B cell (primary cell): ENCODE measurements around the gene MED9. TPM values are rescaled to one million over a fixed set of nuclear protein-coding genes. Genes with fewer than 3 reads are reported as not detected.

Experiments used
- ATAC-seq: fragments of 200-7000 bp; cut with Tn5 transposase; one replicate; pipeline ENCODE4 v1.10.0; 2021; ENCODE audit warnings: low read depth, mild to moderate bottlenecking, moderate number of reproducible peaks, moderate library complexity
- CTCF ChIA-PET: fragments of 350-600 bp; sonication (Branson Sonifier 250); formaldehyde crosslinking; loops from one replicate; lab custom pipeline; 2021; ENCODE audit warnings: antibody characterized with exemption, inconsistent platforms; lab: Charles Lee
- POLR2A ChIA-PET: fragments of 350-600 bp; sonication (Branson Sonifier 250); formaldehyde crosslinking; loops from one replicate; lab custom pipeline; 2021; ENCODE audit warnings: antibody characterized with exemption; lab: Charles Lee
- DNase-seq: peaks from one replicate; pipeline ENCODE4 v3.0.0; 2013
- H2AFZ ChIP-seq: 2 replicates; pipeline ENCODE4 v1.6.1; 2012; ENCODE audit warnings: mild to moderate bottlenecking, low read depth, low read length; ENCODE audit not compliant: insufficient read depth, poor library complexity, severe bottlenecking
- H3K27ac ChIP-seq, 2 donors: 1 replicate in 1 of 2; 2 replicates in 1 of 2; pipeline ENCODE4 v1.5.1; 2012 to 2013; ENCODE audit warnings: low read length in 2 of 2, mild to moderate bottlenecking in 2 of 2, moderate library complexity in 1 of 2
- H3K27me3 ChIP-seq, 4 experiments: fragments of 200-600 bp in 1 of 4; sonication (generic) in 1 of 4; replicated peaks in 1 of 4; 1 replicate in 2 of 4; 2 replicates in 2 of 4; pipeline versions ENCODE4 v1.6.1 to v1.7.0; 2013 to 2016; ENCODE audit warnings: low read length in 3 of 4, mild to moderate bottlenecking in 2 of 4, mixed read lengths in 1 of 4, moderate library complexity in 1 of 4; ENCODE audit not compliant: insufficient read depth in 4 of 4, control insufficient read depth in 3 of 4; ENCODE audit errors: control extremely low read depth in 1 of 4
- H3K36me3 ChIP-seq, 2 experiments: replicated peaks in 1 of 2; 1 replicate in 1 of 2; 2 replicates in 1 of 2; pipeline versions ENCODE4 v1.6.1 to v1.7.1; 2013; ENCODE audit warnings: low read length in 1 of 2; ENCODE audit not compliant: insufficient read depth in 2 of 2, control insufficient read depth in 1 of 2; ENCODE audit errors: control extremely low read depth in 1 of 2, extremely low read depth in 1 of 2
- H3K4me1 ChIP-seq, 2 donors: fragments of 200-600 bp in 1 of 2; sonication (generic) in 1 of 2; 1 replicate in 1 of 2; 2 replicates in 1 of 2; pipeline versions ENCODE4 v1.5.1 to v1.6.1; 2013 to 2017; ENCODE audit warnings: low read length in 2 of 2; ENCODE audit not compliant: control insufficient read depth in 2 of 2, insufficient read depth in 2 of 2
- H3K4me2 ChIP-seq: replicated peaks from 2 replicates; pipeline ENCODE3; 2012; ENCODE audit warnings: mild to moderate bottlenecking, low read depth, low read length; ENCODE audit not compliant: poor library complexity, severe bottlenecking
- H3K4me3 ChIP-seq, 5 experiments: fragments of 200-600 bp in 1 of 5; sonication (generic) in 1 of 5; 1 replicate in 3 of 5; 2 replicates in 2 of 5; pipeline versions ENCODE4 v1.5.1 to v1.7.0; 2011 to 2016; ENCODE audit warnings: low read length in 4 of 5, mild to moderate bottlenecking in 4 of 5, low read depth in 2 of 5, control low read depth in 1 of 5, moderate library complexity in 1 of 5; ENCODE audit not compliant: insufficient read depth in 1 of 5; ENCODE audit errors: control extremely low read depth in 1 of 5, extremely low read depth in 1 of 5
- H3K79me2 ChIP-seq: fragments of 200-600 bp; sonication (generic); one replicate; pipeline ENCODE4 v1.6.0; 2016; ENCODE audit warnings: low read length; ENCODE audit not compliant: control insufficient read depth, insufficient read depth
- H3K9ac ChIP-seq: fragments of 200-600 bp; sonication (generic); 2 replicates; pipeline ENCODE4 v1.6.1; 2017; ENCODE audit warnings: mild to moderate bottlenecking, low read length, moderate library complexity
- H3K9me3 ChIP-seq, 3 donors: one replicate each; pipeline versions ENCODE4 v1.6.1 to v1.7.1; 2013; ENCODE audit warnings: low read length in 2 of 3; ENCODE audit not compliant: control insufficient read depth in 2 of 3, insufficient read depth in 1 of 3; ENCODE audit errors: control extremely low read depth in 1 of 3
- H4K20me1 ChIP-seq: 2 replicates; pipeline ENCODE4 v1.6.0; 2012; ENCODE audit warnings: mild to moderate bottlenecking, low read length; ENCODE audit not compliant: insufficient read depth, control insufficient read depth, poor library complexity, severe bottlenecking
- H3K27ac Mint-ChIP-seq: one replicate; pipeline ENCODE4 v1.8.0; 2021; ENCODE audit warnings: mixed read lengths
- H3K27me3 Mint-ChIP-seq: one replicate; pipeline ENCODE4 v1.8.0; 2021; ENCODE audit warnings: mixed read lengths
- H3K4me1 Mint-ChIP-seq: one replicate; pipeline ENCODE4 v1.8.0; 2021; ENCODE audit warnings: mixed read lengths
- H3K4me3 Mint-ChIP-seq: one replicate; pipeline ENCODE4 v1.8.0; 2021; ENCODE audit warnings: mixed read lengths
- H3K9me3 Mint-ChIP-seq: one replicate; pipeline ENCODE4 v1.8.0; 2022; ENCODE audit warnings: mixed read lengths; ENCODE audit not compliant: insufficient read depth
- EZH2 ChIP-seq: IDR thresholded peaks from 2 replicates; pipeline ENCODE4 v1.6.1; 2012; ENCODE audit warnings: borderline replicate concordance, low read depth, mild to moderate bottlenecking, moderate library complexity, low read length; ENCODE audit not compliant: insufficient read depth, poor library complexity, severe bottlenecking
- WGBS: methylation state at CpG from one replicate; pipeline ENCODE4 v1.1.5; 2013; ENCODE audit warnings: missing lambda C conversion rate; ENCODE audit not compliant: insufficient coverage; 5-methylcytosine and 5-hydroxymethylcytosine counted together
- intact Hi-C: fragments of 100-400 bp; cut with micrococcal nuclease; formaldehyde crosslinking; loops from one replicate; pipeline ENCODE4 v1.10.0; 2022
- polyA plus RNA-seq: library from polyadenylated mRNA; depleted of rRNA; stranded (reverse); fragments of >200 nt; gene quantifications from 2 replicates; pipeline ENCODE4 v1.2.3, GENCODE V29; 2012
- total RNA-seq, 2 donors: library from RNA; stranded (reverse); fragments of 120-200 nt in 1 of 2; gene quantifications; 1 replicate in 1 of 2; 2 replicates in 1 of 2; pipeline versions ENCODE4 v1.2.3 to v1.2.4, GENCODE V29; 2013 to 2022
- TF ChIP-seq, protein P1 (sequence below): fragments of 200-600 bp; IDR thresholded peaks from one replicate; pipeline ENCODE4 v1.8.0; 2022; ENCODE audit warnings: antibody characterized with exemption, mild to moderate bottlenecking

Gene MED9
- total and polyA plus RNA-seq, 2 donors (not counting 1 experiment from before 2014, with no cell fraction given) = 11.6 to 18.9 TPM

- no peak overlapping the region for H3K4me3 Mint-ChIP-seq
- Histone ChIP-seq H3K4me3 (no peak overlapping the region), H2AFZ (no peak overlapping the region), H3K27me3 (no peaks in the 10 kb centered on the region), H3K9ac (no peak overlapping the region), H3K4me2 (no peak overlapping the region), H3K9me3 (no peaks in the 10 kb centered on the region), H3K79me2 (no peaks in the 10 kb centered on the region), H3K27ac (no peak overlapping the region), H3K36me3 (no peaks in the 10 kb centered on the region), H3K4me1 (no peaks in the 10 kb centered on the region), H4K20me1 (no peaks in the 10 kb centered on the region)
- TF ChIP-seq EZH2 = no peak
- TF ChIP-seq, protein P1, sequence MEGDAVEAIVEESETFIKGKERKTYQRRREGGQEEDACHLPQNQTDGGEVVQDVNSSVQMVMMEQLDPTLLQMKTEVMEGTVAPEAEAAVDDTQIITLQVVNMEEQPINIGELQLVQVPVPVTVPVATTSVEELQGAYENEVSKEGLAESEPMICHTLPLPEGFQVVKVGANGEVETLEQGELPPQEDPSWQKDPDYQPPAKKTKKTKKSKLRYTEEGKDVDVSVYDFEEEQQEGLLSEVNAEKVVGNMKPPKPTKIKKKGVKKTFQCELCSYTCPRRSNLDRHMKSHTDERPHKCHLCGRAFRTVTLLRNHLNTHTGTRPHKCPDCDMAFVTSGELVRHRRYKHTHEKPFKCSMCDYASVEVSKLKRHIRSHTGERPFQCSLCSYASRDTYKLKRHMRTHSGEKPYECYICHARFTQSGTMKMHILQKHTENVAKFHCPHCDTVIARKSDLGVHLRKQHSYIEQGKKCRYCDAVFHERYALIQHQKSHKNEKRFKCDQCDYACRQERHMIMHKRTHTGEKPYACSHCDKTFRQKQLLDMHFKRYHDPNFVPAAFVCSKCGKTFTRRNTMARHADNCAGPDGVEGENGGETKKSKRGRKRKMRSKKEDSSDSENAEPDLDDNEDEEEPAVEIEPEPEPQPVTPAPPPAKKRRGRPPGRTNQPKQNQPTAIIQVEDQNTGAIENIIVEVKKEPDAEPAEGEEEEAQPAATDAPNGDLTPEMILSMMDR = no peak
- H3K9me3 Mint-ChIP-seq = no peaks in the 10 kb centered on the region
- ATAC-seq = no peak
- POLR2A ChIA-PET = no interaction called here
- no peaks in the 10 kb centered on the region for H3K27me3 Mint-ChIP-seq
- CTCF ChIA-PET = no interaction called here
- no peaks in the 10 kb centered on the region for H3K4me1 Mint-ChIP-seq
- intact Hi-C loops = no loop called here
- WGBS = 65% methylated on average over 26 of the region's 29 CpGs
- no peak for DNase-seq
- no peak overlapping the region for H3K27ac Mint-ChIP-seq
These were observed 35.4 kb downstream of the MED9 start for GRCh38 chr17:17511881-17512858.

DNA sequence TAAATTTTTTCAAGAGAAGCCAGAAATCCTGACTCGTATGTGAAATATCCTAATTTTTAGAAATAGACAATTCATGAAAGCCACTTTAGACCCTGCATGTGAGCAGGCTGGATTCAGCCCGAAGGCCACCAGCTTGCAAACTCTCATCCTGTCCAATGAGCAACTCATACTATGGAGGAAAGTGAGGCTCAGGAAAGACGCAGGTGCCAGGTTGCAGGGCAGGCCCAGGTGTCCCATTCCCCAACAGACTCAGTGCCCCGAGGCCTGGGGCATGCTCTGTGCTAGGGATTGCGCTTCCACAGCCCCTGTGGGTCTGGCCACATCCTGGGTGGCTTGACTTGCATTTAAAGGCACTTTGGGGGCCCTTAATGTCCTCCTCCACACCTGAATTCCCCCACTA is 36.1 kb downstream of the MED9 start:
- intact Hi-C loops = no loop called here
- TF ChIP-seq, protein P1 = no peak
- no peak for TF ChIP-seq EZH2
- H3K27ac Mint-ChIP-seq = no peak overlapping the region
- H3K27ac ChIP-seq = no peak overlapping the region
- no peaks in the 10 kb centered on the region for H3K36me3 ChIP-seq
- H3K4me1 ChIP-seq = no peaks in the 10 kb centered on the region
- H2AFZ ChIP-seq = no peak overlapping the region
- no peaks in the 10 kb centered on the region for H3K27me3 ChIP-seq
- ATAC-seq (no peak), DNase-seq (no peak)
- no peak overlapping the region for H3K9ac ChIP-seq
- no peak overlapping the region for H3K4me3 Mint-ChIP-seq
- no peak overlapping the region for H3K4me2 ChIP-seq
- no peaks in the 10 kb centered on the region for H3K9me3 ChIP-seq
- ChIA-PET CTCF (no interaction called here), POLR2A (no interaction called here)
- H3K4me1 Mint-ChIP-seq = no peaks in the 10 kb centered on the region
- 84% methylated on average over 3 of the region's 5 CpGs for WGBS
- no peaks in the 10 kb centered on the region for H3K27me3 Mint-ChIP-seq
- H3K9me3 Mint-ChIP-seq = no peaks in the 10 kb centered on the region
- H4K20me1 ChIP-seq = no peaks in the 10 kb centered on the region
- H3K4me3 ChIP-seq = no peak overlapping the region
- no peaks in the 10 kb centered on the region for H3K79me2 ChIP-seq
